Measurements from ENCODE around the gene ARPC1B. TPM values are rescaled to one million over a fixed set of nuclear protein-coding genes. Genes with fewer than 3 reads are reported as not detected.

The ARPC1B gene
- total and polyA plus RNA-seq, 9 of the 15 experiments (the other 6 are each of a cell fraction or from before 2014, with no cell fraction given): 6.7 to 357 (median 211) TPM

DNA sequence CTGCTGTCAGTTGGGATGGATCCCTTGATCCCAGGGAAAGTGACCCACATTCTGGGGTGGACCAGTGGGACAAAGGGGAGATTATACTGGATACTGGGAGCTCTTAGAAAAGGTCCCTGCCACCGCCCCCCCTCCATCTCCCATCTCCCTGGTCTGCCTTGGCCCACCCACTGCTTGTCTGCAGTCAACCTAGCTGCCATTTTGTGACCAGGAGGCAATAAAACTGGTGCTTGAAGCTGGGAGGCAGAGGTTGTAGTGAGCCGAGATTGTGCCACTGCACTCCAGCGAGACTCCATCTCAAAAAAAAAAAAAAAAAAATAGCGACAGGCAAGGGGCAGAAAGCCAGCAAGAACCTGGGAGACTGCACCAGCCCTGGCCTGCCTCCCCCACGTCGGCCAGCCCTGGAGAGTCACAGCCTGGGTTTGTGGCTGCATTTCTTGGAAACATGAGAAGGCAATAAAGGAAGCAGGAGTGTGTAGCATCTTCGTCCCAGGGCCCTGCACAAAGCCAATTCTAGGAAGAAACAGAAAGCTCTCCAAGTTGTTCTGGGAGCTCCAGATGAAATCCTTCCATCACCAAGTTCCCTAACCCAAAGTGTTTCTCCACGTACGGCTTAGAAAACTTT, 4.7 kb upstream of the ARPC1B start (continued):
- TF ChIP-seq, protein P1, sequence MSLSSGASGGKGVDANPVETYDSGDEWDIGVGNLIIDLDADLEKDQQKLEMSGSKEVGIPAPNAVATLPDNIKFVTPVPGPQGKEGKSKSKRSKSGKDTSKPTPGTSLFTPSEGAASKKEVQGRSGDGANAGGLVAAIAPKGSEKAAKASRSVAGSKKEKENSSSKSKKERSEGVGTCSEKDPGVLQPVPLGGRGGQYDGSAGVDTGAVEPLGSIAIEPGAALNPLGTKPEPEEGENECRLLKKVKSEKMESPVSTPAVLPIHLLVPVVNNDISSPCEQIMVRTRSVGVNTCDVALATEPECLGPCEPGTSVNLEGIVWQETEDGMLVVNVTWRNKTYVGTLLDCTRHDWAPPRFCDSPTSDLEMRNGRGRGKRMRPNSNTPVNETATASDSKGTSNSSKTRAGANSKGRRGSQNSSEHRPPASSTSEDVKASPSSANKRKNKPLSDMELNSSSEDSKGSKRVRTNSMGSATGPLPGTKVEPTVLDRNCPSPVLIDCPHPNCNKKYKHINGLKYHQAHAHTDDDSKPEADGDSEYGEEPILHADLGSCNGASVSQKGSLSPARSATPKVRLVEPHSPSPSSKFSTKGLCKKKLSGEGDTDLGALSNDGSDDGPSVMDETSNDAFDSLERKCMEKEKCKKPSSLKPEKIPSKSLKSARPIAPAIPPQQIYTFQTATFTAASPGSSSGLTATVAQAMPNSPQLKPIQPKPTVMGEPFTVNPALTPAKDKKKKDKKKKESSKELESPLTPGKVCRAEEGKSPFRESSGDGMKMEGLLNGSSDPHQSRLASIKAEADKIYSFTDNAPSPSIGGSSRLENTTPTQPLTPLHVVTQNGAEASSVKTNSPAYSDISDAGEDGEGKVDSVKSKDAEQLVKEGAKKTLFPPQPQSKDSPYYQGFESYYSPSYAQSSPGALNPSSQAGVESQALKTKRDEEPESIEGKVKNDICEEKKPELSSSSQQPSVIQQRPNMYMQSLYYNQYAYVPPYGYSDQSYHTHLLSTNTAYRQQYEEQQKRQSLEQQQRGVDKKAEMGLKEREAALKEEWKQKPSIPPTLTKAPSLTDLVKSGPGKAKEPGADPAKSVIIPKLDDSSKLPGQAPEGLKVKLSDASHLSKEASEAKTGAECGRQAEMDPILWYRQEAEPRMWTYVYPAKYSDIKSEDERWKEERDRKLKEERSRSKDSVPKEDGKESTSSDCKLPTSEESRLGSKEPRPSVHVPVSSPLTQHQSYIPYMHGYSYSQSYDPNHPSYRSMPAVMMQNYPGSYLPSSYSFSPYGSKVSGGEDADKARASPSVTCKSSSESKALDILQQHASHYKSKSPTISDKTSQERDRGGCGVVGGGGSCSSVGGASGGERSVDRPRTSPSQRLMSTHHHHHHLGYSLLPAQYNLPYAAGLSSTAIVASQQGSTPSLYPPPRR (CRISPR knock-in tag; IDR thresholded peaks at IDR 0.05; ENCODE audit: borderline replicate concordance): no peak
- TF ChIP-seq SETDB1 (IDR thresholded peaks at IDR 0.05; ENCODE audit: low read length) (no peak), SMARCC2 (IDR thresholded peaks at IDR 0.05; ENCODE audit: low read depth) (0 out of 2 replicates have a peak, but pooled peaks have one; percentile 44), RBBP5 (IDR thresholded peaks at IDR 0.05; ENCODE audit: borderline replicate concordance, insufficient read depth, low read length, poor library complexity, severe bottlenecking) (peak; percentile 52), HNRNPUL1 (IDR thresholded peaks at IDR 0.05; ENCODE audit: low read length) (no peak), L3MBTL2 (IDR thresholded peaks at IDR 0.05) (peak; percentile 30; the same call in 1 of the 2 replicates), TRIM24 (IDR thresholded peaks at IDR 0.05) (peak in 1 of 2 experiments; percentile 26; a peak in 1 of 4 replicates), GABPA (tag; conservative IDR thresholded peaks at IDR 0.05; ENCODE audit: low read depth) (no peak), FOXA3 (CRISPR knock-in tag; conservative IDR thresholded peaks at IDR 0.05 in 1 of 2, IDR thresholded peaks at IDR 0.05 in 1 of 2) (no peak), TGIF2 (CRISPR knock-in tag; IDR thresholded peaks at IDR 0.05) (no peak), ZNF263 (CRISPR knock-in tag; IDR thresholded peaks at IDR 0.05; ENCODE audit: borderline replicate concordance) (no peak), PYGO2 (tag; IDR thresholded peaks at IDR 0.05) (no peak), SIRT6 (IDR thresholded peaks at IDR 0.05; ENCODE audit: low read depth, low read length) (no peak), FIP1L1 (IDR thresholded peaks at IDR 0.05; ENCODE audit: low read depth, low read length, poor library complexity, severe bottlenecking) (no peak), BRCA1 (IDR thresholded peaks at IDR 0.05) (no peak), BRCA1 (CRISPR knock-in tag; IDR thresholded peaks at IDR 0.05) (no peak), KDM1A (IDR thresholded peaks at IDR 0.05) (peak; percentile 28 to 65; a peak in 1 of 4 replicates), ZNF780A (CRISPR knock-in tag; IDR thresholded peaks at IDR 0.05) (no peak), NR2C1 (IDR thresholded peaks at IDR 0.05) (no peak), NR2C1 (tag; IDR thresholded peaks at IDR 0.05) (no peak)
- TF ChIP-seq, protein P2, sequence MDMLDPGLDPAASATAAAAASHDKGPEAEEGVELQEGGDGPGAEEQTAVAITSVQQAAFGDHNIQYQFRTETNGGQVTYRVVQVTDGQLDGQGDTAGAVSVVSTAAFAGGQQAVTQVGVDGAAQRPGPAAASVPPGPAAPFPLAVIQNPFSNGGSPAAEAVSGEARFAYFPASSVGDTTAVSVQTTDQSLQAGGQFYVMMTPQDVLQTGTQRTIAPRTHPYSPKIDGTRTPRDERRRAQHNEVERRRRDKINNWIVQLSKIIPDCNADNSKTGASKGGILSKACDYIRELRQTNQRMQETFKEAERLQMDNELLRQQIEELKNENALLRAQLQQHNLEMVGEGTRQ (CRISPR knock-in tag; IDR thresholded peaks at IDR 0.05): no peak

All from K562 (cell line).